ENCODE data around the gene CFAP161. TPM values are rescaled to one million over a fixed set of nuclear protein-coding genes. Genes with fewer than 3 reads are reported as not detected.

Gene CFAP161
- total RNA-seq, 1 experiment from 2014 or later: 2.7 TPM

DNA sequence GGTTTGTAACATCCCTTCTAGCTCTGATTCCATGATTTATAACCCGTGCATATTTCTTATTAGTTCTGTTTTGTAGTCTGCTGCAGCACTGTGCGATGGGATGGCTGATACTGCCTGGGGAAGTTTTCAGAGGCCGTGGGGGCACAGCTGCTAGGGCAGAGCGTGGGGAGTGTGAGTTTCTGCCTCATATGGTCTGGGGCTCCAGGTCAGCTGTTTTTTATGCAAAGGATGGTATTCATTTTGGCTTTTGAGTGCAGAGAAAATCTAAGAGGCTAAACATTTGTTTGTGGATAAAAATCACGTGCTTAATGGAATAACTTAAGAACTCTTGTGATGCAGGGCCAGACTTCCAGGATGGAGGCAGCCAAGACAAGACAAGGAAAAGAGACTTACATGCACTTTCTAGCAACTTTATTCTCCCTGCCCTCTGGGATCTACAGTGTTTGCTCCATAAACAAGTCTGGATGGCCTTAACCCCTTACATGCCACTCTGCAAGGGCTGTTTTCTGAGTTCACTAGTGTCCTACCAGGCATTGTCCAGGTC is 45.5 kb upstream of the CFAP161 start:
- in situ Hi-C loops (cut with HindIII; ENCODE audit: low pct_unique_long_range_greater_than_20kb, low sequenced_read_pairs): no loop called here
- intact Hi-C loops (cut with micrococcal nuclease; ENCODE audit: unreplicated experiment): no loop called here
- ATAC-seq (no peak), DNase-seq (ENCODE audit: low read depth, low spot score) (no peak)
- peaks cover 9% of the 10 kb centered on the region for H3K4me1 ChIP-seq (ENCODE audit: control insufficient read depth, insufficient read depth, low read length)
- CTCF ChIA-PET: no interaction called here
- no peak overlapping the region for H3K27ac ChIP-seq (ENCODE audit: low read length)
- TF ChIP-seq, protein P1, sequence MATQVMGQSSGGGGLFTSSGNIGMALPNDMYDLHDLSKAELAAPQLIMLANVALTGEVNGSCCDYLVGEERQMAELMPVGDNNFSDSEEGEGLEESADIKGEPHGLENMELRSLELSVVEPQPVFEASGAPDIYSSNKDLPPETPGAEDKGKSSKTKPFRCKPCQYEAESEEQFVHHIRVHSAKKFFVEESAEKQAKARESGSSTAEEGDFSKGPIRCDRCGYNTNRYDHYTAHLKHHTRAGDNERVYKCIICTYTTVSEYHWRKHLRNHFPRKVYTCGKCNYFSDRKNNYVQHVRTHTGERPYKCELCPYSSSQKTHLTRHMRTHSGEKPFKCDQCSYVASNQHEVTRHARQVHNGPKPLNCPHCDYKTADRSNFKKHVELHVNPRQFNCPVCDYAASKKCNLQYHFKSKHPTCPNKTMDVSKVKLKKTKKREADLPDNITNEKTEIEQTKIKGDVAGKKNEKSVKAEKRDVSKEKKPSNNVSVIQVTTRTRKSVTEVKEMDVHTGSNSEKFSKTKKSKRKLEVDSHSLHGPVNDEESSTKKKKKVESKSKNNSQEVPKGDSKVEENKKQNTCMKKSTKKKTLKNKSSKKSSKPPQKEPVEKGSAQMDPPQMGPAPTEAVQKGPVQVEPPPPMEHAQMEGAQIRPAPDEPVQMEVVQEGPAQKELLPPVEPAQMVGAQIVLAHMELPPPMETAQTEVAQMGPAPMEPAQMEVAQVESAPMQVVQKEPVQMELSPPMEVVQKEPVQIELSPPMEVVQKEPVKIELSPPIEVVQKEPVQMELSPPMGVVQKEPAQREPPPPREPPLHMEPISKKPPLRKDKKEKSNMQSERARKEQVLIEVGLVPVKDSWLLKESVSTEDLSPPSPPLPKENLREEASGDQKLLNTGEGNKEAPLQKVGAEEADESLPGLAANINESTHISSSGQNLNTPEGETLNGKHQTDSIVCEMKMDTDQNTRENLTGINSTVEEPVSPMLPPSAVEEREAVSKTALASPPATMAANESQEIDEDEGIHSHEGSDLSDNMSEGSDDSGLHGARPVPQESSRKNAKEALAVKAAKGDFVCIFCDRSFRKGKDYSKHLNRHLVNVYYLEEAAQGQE (IDR thresholded peaks at IDR 0.05; ENCODE audit: insufficient read depth in 1 of 2, low read depth in 2 of 2, low read length in 1 of 2): no peak
- TF ChIP-seq SIN3A (IDR thresholded peaks at IDR 0.05; ENCODE audit: borderline replicate concordance, insufficient read depth, low read depth, low read length): no peak
- no peak for TF ChIP-seq POLR2AphosphoS5 (IDR thresholded peaks at IDR 0.05; ENCODE audit: low read depth, low read length)
- TF ChIP-seq, protein P2, sequence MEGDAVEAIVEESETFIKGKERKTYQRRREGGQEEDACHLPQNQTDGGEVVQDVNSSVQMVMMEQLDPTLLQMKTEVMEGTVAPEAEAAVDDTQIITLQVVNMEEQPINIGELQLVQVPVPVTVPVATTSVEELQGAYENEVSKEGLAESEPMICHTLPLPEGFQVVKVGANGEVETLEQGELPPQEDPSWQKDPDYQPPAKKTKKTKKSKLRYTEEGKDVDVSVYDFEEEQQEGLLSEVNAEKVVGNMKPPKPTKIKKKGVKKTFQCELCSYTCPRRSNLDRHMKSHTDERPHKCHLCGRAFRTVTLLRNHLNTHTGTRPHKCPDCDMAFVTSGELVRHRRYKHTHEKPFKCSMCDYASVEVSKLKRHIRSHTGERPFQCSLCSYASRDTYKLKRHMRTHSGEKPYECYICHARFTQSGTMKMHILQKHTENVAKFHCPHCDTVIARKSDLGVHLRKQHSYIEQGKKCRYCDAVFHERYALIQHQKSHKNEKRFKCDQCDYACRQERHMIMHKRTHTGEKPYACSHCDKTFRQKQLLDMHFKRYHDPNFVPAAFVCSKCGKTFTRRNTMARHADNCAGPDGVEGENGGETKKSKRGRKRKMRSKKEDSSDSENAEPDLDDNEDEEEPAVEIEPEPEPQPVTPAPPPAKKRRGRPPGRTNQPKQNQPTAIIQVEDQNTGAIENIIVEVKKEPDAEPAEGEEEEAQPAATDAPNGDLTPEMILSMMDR (IDR thresholded peaks at IDR 0.05): no peak
- TF ChIP-seq TCF7L2 (IDR thresholded peaks at IDR 0.05; ENCODE audit: low read depth, low read length): no peak
- H3K4me3 ChIP-seq (ENCODE audit: low read depth in 2 of 2, low read length in 2 of 2): no peak overlapping the region
- no peaks in the 10 kb centered on the region for H3K36me3 ChIP-seq (ENCODE audit: control insufficient read depth, insufficient read depth, low read length)
- BruUV-seq (replicated peaks): no TSS peak
- POLR2A ChIA-PET: no interaction called here
- no peaks in the 10 kb centered on the region for H3K9me3 ChIP-seq (ENCODE audit: control insufficient read depth, insufficient read depth, low read depth, low read length)
- H3K27me3 ChIP-seq (ENCODE audit: control insufficient read depth, insufficient read depth, low read length): no peaks in the 10 kb centered on the region

DNA sequence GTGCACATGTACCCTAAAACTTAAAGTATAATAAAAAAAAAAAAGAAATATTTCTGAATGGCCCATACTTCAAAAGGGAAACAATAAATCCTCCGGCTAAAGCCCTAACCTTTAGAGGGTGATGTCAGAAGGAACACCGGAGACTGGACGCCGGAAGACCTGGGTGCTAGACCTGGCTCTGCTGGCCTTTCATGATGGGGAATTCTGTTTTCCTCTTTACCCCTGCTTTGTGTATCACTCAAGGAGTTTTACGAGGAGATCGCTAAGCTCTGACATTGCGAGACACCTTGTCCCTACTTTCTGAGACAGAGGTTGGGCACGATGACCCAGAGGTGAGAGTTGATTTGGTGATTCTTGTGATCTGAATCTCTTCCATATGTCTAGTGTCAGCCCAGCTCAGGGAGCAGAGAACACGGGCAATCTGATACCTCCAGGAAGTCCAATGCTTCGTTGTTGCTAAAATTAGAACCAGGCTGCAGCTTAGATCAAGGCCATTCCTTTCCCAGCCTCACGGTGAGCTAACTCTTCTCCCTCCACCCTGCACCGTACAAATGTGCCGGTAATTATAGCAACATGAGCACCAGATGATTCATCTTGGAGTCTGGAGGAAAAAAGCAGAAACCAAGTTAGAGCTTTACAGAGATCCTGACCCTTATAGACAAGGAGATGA is 42.0 kb upstream of the CFAP161 start:
- Histone ChIP-seq H3K36me3 (ENCODE audit: control insufficient read depth, insufficient read depth, low read length) (no peaks in the 10 kb centered on the region), H3K9me3 (ENCODE audit: control insufficient read depth, insufficient read depth, low read depth, low read length) (no peaks in the 10 kb centered on the region), H3K4me1 (ENCODE audit: control insufficient read depth, insufficient read depth, low read length) (peaks cover 9% of the 10 kb centered on the region), H3K27ac (ENCODE audit: low read length) (no peak overlapping the region), H3K27me3 (ENCODE audit: control insufficient read depth, insufficient read depth, low read length) (no peaks in the 10 kb centered on the region), H3K4me3 (ENCODE audit: low read depth in 2 of 2, low read length in 2 of 2) (peak overlapping the region in 1 of 2 experiments; percentile 11; a peak in 1 of 4 replicates)
- POLR2A ChIA-PET: no interaction called here
- no TSS peak for BruUV-seq (replicated peaks)
- CTCF ChIA-PET: interaction anchor here (0.6 kb wide), 1 partner anchor 174 kb away, joined by 3 read pairs; no protein-coding TSS in a partner anchor
- DNase-seq (ENCODE audit: low read depth, low spot score) (peak; percentile 45), ATAC-seq (peak; percentile 83)
- TF ChIP-seq POLR2AphosphoS5 (IDR thresholded peaks at IDR 0.05; ENCODE audit: low read depth, low read length) (no peak), TCF7L2 (IDR thresholded peaks at IDR 0.05; ENCODE audit: low read depth, low read length) (no peak), SIN3A (IDR thresholded peaks at IDR 0.05; ENCODE audit: borderline replicate concordance, insufficient read depth, low read depth, low read length) (no peak)
- TF ChIP-seq, protein P2 (IDR thresholded peaks at IDR 0.05): no peak
- TF ChIP-seq, protein P1 (IDR thresholded peaks at IDR 0.05; ENCODE audit: insufficient read depth in 1 of 2, low read depth in 2 of 2, low read length in 1 of 2): no peak
- intact Hi-C loops (cut with micrococcal nuclease; ENCODE audit: unreplicated experiment) (no loop called here), in situ Hi-C loops (cut with HindIII; ENCODE audit: low pct_unique_long_range_greater_than_20kb, low sequenced_read_pairs) (no loop called here)
